GM23338 (cell line): ENCODE results near the gene SLCO3A1. TPM values are rescaled to one million over a fixed set of nuclear protein-coding genes. Genes with fewer than 3 reads are reported as not detected.

Source experiments
- ATAC-seq: fragments of 200-7000 bp; cut with Tn5 transposase; 3 replicates; pipeline ENCODE4 v1.9.1; 2020
- DNase-seq: peaks from one replicate; pipeline ENCODE4 v3.0.0-alpha.2; 2015; ENCODE audit warnings: low spot score
- H2AFZ ChIP-seq: fragments of 200-600 bp; sonication (generic); 2 replicates; pipeline ENCODE4 v1.8.0; 2016; ENCODE audit warnings: antibody characterized with exemption, mild to moderate bottlenecking, moderate library complexity
- H3F3A ChIP-seq: fragments of 200-600 bp; sonication (generic); replicated peaks from 2 replicates; pipeline ENCODE4 v1.8.0; 2017; ENCODE audit warnings: antibody characterized with exemption, mixed run types, low read depth
- H3K27ac ChIP-seq: fragments of 200-600 bp; sonication (generic); 2 replicates; pipeline ENCODE4 v1.6.1; 2016; ENCODE audit warnings: low read depth
- H3K27me3 ChIP-seq: fragments of 200-600 bp; sonication (generic); 2 replicates; pipeline ENCODE4 v1.8.0; 2016; ENCODE audit warnings: mild to moderate bottlenecking, mixed run types, moderate library complexity; ENCODE audit not compliant: insufficient read depth
- H3K36me3 ChIP-seq: fragments of 200-600 bp; sonication (generic); 2 replicates; pipeline ENCODE4 v1.8.0; 2016; ENCODE audit warnings: mild to moderate bottlenecking; ENCODE audit not compliant: insufficient read depth
- H3K4me1 ChIP-seq: fragments of 200-600 bp; sonication (generic); 2 replicates; pipeline ENCODE4 v1.8.0; 2016; ENCODE audit warnings: mild to moderate bottlenecking, moderate library complexity; ENCODE audit not compliant: insufficient read depth
- H3K4me2 ChIP-seq: fragments of 200-600 bp; sonication (generic); 2 replicates; pipeline ENCODE4 v1.7.1; 2017; ENCODE audit warnings: mixed run types
- H3K4me3 ChIP-seq: fragments of 200-600 bp; sonication (generic); 2 replicates; pipeline ENCODE4 v1.6.1; 2016; ENCODE audit warnings: mixed run types
- H3K79me2 ChIP-seq: fragments of 200-600 bp; sonication (generic); replicated peaks from 2 replicates; pipeline ENCODE4 v1.8.0; 2017; ENCODE audit warnings: mild to moderate bottlenecking; ENCODE audit not compliant: insufficient read depth
- H3K9me2 ChIP-seq: fragments of 200-600 bp; sonication (generic); 2 replicates; pipeline ENCODE4 v1.8.0; 2017; ENCODE audit not compliant: insufficient read depth
- H4K20me1 ChIP-seq: fragments of 200-600 bp; sonication (generic); replicated peaks from 2 replicates; pipeline ENCODE4 v1.8.0; 2017; ENCODE audit warnings: mild to moderate bottlenecking; ENCODE audit not compliant: insufficient read depth
- H3K27ac Mint-ChIP-seq: 2 replicates; pipeline ENCODE4 v1.8.0; 2020; ENCODE audit warnings: inconsistent platforms, mild to moderate bottlenecking, moderate library complexity, mixed read lengths
- H3K27me3 Mint-ChIP-seq: 3 replicates; pipeline ENCODE4 v1.8.0; 2022; ENCODE audit warnings: low read depth, mild to moderate bottlenecking, moderate library complexity, mixed read lengths, inconsistent platforms; ENCODE audit not compliant: insufficient read depth, poor library complexity
- H3K36me3 Mint-ChIP-seq: 3 replicates; pipeline ENCODE4 v1.8.0; 2021; ENCODE audit warnings: low read depth, mild to moderate bottlenecking, inconsistent platforms, moderate library complexity, mixed read lengths
- H3K4me1 Mint-ChIP-seq: 3 replicates; pipeline ENCODE4 v1.8.0; 2020; ENCODE audit warnings: mild to moderate bottlenecking, inconsistent platforms, mixed read lengths
- H3K4me3 Mint-ChIP-seq: 3 replicates; pipeline ENCODE4 v1.8.0; 2021; ENCODE audit warnings: moderate library complexity, mild to moderate bottlenecking, inconsistent platforms, mixed read lengths
- H3K9me3 Mint-ChIP-seq: 3 replicates; pipeline ENCODE4 v1.8.0; 2020; ENCODE audit warnings: moderate library complexity, mild to moderate bottlenecking, inconsistent platforms, mixed read lengths
- CREB1 ChIP-seq: fragments of 250-450 bp; sonication (Bioruptor Pico); IDR thresholded peaks from 2 replicates; pipeline ENCODE4 v1.5.0; 2020; ENCODE audit warnings: low read depth, mild to moderate bottlenecking, moderate library complexity
- EZH2 ChIP-seq: fragments of 200-600 bp; sonication (generic); IDR thresholded peaks from one replicate; pipeline ENCODE4 v1.8.0; 2017; ENCODE audit warnings: antibody characterized with exemption, mild to moderate bottlenecking, low read depth; ENCODE audit not compliant: unreplicated experiment
- EZH2phosphoT487 ChIP-seq: fragments of 200-600 bp; sonication (generic); IDR thresholded peaks from one replicate; pipeline ENCODE4 v1.8.1; 2018; ENCODE audit warnings: antibody characterized with exemption; ENCODE audit not compliant: unreplicated experiment
- JUNB ChIP-seq: IDR thresholded peaks from one replicate; pipeline ENCODE4 v1.6.1; 2016; ENCODE audit warnings: antibody characterized with exemption; ENCODE audit not compliant: unreplicated experiment
- NANOG ChIP-seq: IDR thresholded peaks from 2 replicates; pipeline ENCODE4 v1.6.1; 2016; ENCODE audit warnings: antibody characterized with exemption, borderline replicate concordance
- POLR2AphosphoS5 ChIP-seq: IDR thresholded peaks from 2 replicates; pipeline ENCODE4 v1.6.1; 2016; ENCODE audit warnings: antibody characterized with exemption, low read depth
- STAT1 ChIP-seq: IDR thresholded peaks from one replicate; pipeline ENCODE4 v1.6.1; 2016; ENCODE audit warnings: antibody characterized with exemption; ENCODE audit not compliant: unreplicated experiment
- ZNF114 ChIP-seq: fragments of 250-450 bp; sonication (Bioruptor Pico); IDR thresholded peaks from 2 replicates; pipeline ENCODE4 v1.5.0; 2020; ENCODE audit warnings: mild to moderate bottlenecking, moderate library complexity
- ZNF331 ChIP-seq: fragments of 250-450 bp; sonication (Bioruptor Pico); IDR thresholded peaks from 2 replicates; pipeline ENCODE4 v1.5.0; 2020; ENCODE audit warnings: low read depth, mild to moderate bottlenecking, moderate library complexity
- polyA plus RNA-seq: library from polyadenylated mRNA; unstranded; fragments of >200 nt; fragmentation: Nextera tagmentation; extraction: Ambion mirVana; gene quantifications from 2 replicates; pipeline ENCODE4 v1.2.1, GENCODE V29; 2016
- total RNA-seq: library from RNA; depleted of rRNA; stranded (reverse); fragments of >200 nt; shearing (Covaris generic); gene quantifications from 2 replicates; pipeline ENCODE4 v1.2.3, GENCODE V29; 2014
- TF ChIP-seq, protein P1 (sequence below): fragments of 250-450 bp; sonication (Bioruptor Pico); IDR thresholded peaks from 2 replicates; pipeline ENCODE4 v1.5.0; 2020; ENCODE audit warnings: mild to moderate bottlenecking, moderate library complexity
- TF ChIP-seq, protein P2 (sequence below): IDR thresholded peaks from 2 replicates; pipeline ENCODE4 v1.6.1; 2016; ENCODE audit warnings: antibody characterized with exemption
- TF ChIP-seq, protein P3 (sequence below): IDR thresholded peaks from one replicate; pipeline ENCODE4 v1.6.1; 2018; ENCODE audit warnings: antibody characterized with exemption; ENCODE audit not compliant: unreplicated experiment
- TF ChIP-seq, protein P4 (sequence below), 2 experiments: fragments of 200-600 bp in 1 of 2; sonication (generic) in 1 of 2; conservative IDR thresholded peaks; 2 replicates each; pipeline versions ENCODE4 v1.5.1 to v1.6.1; 2016 to 2017; ENCODE audit warnings: antibody characterized with exemption in 2 of 2, low read depth in 2 of 2, mild to moderate bottlenecking in 2 of 2, moderate library complexity in 1 of 2

The SLCO3A1 gene
- total and polyA plus RNA-seq, 2 experiments from 2014 or later, result 7.3 to 9.4 TPM

DNA sequence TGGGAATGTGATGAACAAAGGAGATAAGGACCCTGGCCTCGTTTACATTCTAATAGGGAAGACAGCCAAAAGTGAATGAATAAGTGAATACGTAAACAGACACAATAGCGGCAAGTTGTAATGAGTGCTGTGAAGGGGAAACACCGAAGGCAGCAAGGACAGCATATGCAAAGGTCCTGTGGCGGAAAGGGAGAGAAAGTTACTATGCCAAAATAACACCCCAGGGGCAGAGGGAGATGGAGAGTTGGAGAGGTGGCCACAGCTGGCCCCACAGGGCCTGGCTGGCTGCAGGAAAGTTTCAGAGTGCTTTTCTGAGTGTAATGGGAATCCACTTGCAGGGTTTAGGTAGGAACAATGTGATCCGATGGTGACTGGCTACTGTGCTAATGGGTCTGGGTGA is 91.9 kb downstream of the SLCO3A1 start:
- no peak overlapping the region for H3K4me2 ChIP-seq
- H3K4me1 ChIP-seq, result peaks cover 46% of the 10 kb centered on the region
- DNase-seq (no peak), ATAC-seq (no peak)
- TF ChIP-seq CREB1 (CRISPR knock-in tag) (no peak), ZNF331 (CRISPR knock-in tag) (no peak), EZH2phosphoT487 (no peak), STAT1 (no peak), ZNF114 (no peak), POLR2AphosphoS5 (no peak), JUNB (no peak), NANOG (no peak), EZH2 (no peak)
- TF ChIP-seq, protein P1, sequence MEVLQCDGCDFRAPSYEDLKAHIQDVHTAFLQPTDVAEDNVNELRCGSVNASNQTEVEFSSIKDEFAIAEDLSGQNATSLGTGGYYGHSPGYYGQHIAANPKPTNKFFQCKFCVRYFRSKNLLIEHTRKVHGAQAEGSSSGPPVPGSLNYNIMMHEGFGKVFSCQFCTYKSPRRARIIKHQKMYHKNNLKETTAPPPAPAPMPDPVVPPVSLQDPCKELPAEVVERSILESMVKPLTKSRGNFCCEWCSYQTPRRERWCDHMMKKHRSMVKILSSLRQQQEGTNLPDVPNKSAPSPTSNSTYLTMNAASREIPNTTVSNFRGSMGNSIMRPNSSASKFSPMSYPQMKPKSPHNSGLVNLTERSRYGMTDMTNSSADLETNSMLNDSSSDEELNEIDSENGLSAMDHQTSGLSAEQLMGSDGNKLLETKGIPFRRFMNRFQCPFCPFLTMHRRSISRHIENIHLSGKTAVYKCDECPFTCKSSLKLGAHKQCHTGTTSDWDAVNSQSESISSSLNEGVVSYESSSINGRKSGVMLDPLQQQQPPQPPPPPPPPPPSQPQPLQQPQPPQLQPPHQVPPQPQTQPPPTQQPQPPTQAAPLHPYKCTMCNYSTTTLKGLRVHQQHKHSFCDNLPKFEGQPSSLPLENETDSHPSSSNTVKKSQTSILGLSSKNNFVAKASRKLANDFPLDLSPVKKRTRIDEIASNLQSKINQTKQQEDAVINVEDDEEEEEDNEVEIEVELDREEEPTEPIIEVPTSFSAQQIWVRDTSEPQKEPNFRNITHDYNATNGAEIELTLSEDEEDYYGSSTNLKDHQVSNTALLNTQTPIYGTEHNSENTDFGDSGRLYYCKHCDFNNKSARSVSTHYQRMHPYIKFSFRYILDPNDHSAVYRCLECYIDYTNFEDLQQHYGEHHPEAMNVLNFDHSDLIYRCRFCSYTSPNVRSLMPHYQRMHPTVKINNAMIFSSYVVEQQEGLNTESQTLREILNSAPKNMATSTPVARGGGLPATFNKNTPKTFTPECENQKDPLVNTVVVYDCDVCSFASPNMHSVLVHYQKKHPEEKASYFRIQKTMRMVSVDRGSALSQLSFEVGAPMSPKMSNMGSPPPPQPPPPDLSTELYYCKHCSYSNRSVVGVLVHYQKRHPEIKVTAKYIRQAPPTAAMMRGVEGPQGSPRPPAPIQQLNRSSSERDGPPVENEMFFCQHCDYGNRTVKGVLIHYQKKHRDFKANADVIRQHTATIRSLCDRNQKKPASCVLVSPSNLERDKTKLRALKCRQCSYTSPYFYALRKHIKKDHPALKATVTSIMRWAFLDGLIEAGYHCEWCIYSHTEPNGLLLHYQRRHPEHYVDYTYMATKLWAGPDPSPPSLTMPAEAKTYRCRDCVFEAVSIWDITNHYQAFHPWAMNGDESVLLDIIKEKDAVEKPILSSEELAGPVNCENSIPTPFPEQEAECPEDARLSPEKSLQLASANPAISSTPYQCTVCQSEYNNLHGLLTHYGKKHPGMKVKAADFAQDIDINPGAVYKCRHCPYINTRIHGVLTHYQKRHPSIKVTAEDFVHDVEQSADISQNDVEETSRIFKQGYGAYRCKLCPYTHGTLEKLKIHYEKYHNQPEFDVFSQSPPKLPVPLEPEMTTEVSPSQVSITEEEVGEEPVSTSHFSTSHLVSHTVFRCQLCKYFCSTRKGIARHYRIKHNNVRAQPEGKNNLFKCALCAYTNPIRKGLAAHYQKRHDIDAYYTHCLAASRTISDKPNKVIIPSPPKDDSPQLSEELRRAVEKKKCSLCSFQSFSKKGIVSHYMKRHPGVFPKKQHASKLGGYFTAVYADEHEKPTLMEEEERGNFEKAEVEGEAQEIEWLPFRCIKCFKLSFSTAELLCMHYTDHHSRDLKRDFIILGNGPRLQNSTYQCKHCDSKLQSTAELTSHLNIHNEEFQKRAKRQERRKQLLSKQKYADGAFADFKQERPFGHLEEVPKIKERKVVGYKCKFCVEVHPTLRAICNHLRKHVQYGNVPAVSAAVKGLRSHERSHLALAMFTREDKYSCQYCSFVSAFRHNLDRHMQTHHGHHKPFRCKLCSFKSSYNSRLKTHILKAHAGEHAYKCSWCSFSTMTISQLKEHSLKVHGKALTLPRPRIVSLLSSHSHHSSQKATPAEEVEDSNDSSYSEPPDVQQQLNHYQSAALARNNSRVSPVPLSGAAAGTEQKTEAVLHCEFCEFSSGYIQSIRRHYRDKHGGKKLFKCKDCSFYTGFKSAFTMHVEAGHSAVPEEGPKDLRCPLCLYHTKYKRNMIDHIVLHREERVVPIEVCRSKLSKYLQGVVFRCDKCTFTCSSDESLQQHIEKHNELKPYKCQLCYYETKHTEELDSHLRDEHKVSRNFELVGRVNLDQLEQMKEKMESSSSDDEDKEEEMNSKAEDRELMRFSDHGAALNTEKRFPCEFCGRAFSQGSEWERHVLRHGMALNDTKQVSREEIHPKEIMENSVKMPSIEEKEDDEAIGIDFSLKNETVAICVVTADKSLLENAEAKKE (CRISPR knock-in tag), result no peak
- TF ChIP-seq, protein P2, sequence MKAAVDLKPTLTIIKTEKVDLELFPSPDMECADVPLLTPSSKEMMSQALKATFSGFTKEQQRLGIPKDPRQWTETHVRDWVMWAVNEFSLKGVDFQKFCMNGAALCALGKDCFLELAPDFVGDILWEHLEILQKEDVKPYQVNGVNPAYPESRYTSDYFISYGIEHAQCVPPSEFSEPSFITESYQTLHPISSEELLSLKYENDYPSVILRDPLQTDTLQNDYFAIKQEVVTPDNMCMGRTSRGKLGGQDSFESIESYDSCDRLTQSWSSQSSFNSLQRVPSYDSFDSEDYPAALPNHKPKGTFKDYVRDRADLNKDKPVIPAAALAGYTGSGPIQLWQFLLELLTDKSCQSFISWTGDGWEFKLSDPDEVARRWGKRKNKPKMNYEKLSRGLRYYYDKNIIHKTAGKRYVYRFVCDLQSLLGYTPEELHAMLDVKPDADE, result no peak
- TF ChIP-seq, protein P3, sequence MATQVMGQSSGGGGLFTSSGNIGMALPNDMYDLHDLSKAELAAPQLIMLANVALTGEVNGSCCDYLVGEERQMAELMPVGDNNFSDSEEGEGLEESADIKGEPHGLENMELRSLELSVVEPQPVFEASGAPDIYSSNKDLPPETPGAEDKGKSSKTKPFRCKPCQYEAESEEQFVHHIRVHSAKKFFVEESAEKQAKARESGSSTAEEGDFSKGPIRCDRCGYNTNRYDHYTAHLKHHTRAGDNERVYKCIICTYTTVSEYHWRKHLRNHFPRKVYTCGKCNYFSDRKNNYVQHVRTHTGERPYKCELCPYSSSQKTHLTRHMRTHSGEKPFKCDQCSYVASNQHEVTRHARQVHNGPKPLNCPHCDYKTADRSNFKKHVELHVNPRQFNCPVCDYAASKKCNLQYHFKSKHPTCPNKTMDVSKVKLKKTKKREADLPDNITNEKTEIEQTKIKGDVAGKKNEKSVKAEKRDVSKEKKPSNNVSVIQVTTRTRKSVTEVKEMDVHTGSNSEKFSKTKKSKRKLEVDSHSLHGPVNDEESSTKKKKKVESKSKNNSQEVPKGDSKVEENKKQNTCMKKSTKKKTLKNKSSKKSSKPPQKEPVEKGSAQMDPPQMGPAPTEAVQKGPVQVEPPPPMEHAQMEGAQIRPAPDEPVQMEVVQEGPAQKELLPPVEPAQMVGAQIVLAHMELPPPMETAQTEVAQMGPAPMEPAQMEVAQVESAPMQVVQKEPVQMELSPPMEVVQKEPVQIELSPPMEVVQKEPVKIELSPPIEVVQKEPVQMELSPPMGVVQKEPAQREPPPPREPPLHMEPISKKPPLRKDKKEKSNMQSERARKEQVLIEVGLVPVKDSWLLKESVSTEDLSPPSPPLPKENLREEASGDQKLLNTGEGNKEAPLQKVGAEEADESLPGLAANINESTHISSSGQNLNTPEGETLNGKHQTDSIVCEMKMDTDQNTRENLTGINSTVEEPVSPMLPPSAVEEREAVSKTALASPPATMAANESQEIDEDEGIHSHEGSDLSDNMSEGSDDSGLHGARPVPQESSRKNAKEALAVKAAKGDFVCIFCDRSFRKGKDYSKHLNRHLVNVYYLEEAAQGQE, result no peak
- TF ChIP-seq, protein P4, sequence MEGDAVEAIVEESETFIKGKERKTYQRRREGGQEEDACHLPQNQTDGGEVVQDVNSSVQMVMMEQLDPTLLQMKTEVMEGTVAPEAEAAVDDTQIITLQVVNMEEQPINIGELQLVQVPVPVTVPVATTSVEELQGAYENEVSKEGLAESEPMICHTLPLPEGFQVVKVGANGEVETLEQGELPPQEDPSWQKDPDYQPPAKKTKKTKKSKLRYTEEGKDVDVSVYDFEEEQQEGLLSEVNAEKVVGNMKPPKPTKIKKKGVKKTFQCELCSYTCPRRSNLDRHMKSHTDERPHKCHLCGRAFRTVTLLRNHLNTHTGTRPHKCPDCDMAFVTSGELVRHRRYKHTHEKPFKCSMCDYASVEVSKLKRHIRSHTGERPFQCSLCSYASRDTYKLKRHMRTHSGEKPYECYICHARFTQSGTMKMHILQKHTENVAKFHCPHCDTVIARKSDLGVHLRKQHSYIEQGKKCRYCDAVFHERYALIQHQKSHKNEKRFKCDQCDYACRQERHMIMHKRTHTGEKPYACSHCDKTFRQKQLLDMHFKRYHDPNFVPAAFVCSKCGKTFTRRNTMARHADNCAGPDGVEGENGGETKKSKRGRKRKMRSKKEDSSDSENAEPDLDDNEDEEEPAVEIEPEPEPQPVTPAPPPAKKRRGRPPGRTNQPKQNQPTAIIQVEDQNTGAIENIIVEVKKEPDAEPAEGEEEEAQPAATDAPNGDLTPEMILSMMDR (conservative IDR thresholded peaks at IDR 0.05; ENCODE audit: low read depth in 2 of 2), result no peak
- peaks cover 44% of the 10 kb centered on the region for H3K79me2 ChIP-seq
- H3K9me2 ChIP-seq, result no peaks in the 10 kb centered on the region
- H3K27me3 Mint-ChIP-seq, result peaks cover 27% of the 10 kb centered on the region
- H3K4me3 Mint-ChIP-seq, result no peak overlapping the region
- H3K4me1 Mint-ChIP-seq, result peaks cover 72% of the 10 kb centered on the region
- no peak overlapping the region for H3K4me3 ChIP-seq
- no peaks in the 10 kb centered on the region for H3F3A ChIP-seq
- H3K36me3 ChIP-seq, result no peaks in the 10 kb centered on the region
- H3K27ac ChIP-seq, result no peak overlapping the region
- no peak overlapping the region for H2AFZ ChIP-seq
- 0 out of 3 replicates have a peak, but pooled peaks cover 2% of the 10 kb centered on the region for H3K9me3 Mint-ChIP-seq
- H3K36me3 Mint-ChIP-seq, result no peaks in the 10 kb centered on the region
- no peaks in the 10 kb centered on the region for H4K20me1 ChIP-seq
- no peak overlapping the region for H3K27ac Mint-ChIP-seq
- H3K27me3 ChIP-seq, result no peaks in the 10 kb centered on the region
